Measurements from ENCODE around the gene PKMYT1. TPM values are rescaled to one million over a fixed set of nuclear protein-coding genes. Genes with fewer than 3 reads are reported as not detected.

Gene PKMYT1
- total RNA-seq, 1 experiment from 2014 or later: 27.3 TPM

- DNase-seq (ENCODE audit: low read depth): no peak
Measured at GRCh38 chr16:3017794-3018506, 37.7 kb upstream of the PKMYT1 start, which contains the start of gene CLDN6. TSS of gene CLDN6 (minus strand) at chr16:3018183. CDS start at chr16:3016021, 2,162 bp downstream.

GRCh38 chr16:3017344-3017743, 37.1 kb upstream of the PKMYT1 start:
- no peak for DNase-seq (ENCODE audit: low read depth)

GRCh38 chr16:3015865-3016521, 35.7 kb upstream of the PKMYT1 start:
- DNase-seq (ENCODE audit: low read depth): no peak

GRCh38 chr16:3014971-3015370, 34.7 kb upstream of the PKMYT1 start:
- DNase-seq (ENCODE audit: low read depth): no peak

- no peak for DNase-seq (ENCODE audit: low read depth)
Measured at GRCh38 chr16:3013998-3014690, 33.9 kb upstream of the PKMYT1 start.

GRCh38 chr16:3013491-3013951, 33.3 kb upstream of the PKMYT1 start:
- no peak for DNase-seq (ENCODE audit: low read depth)

GRCh38 chr16:3012828-3013420, 32.7 kb upstream of the PKMYT1 start, which contains the start of gene CLDN9:
TSS of gene CLDN9 (plus strand) at chr16:3012923. CDS start at chr16:3013363, 440 bp downstream.
- peak; percentile 53 for DNase-seq (ENCODE audit: low read depth)

GRCh38 chr16:3012246-3012645, 32.0 kb upstream of the PKMYT1 start:
- DNase-seq (ENCODE audit: low read depth): no peak

- DNase-seq (ENCODE audit: low read depth): no peak
Measured at GRCh38 chr16:3010510-3010909, 30.3 kb upstream of the PKMYT1 start.

GRCh38 chr16:3009568-3010390, 29.5 kb upstream of the PKMYT1 start:
- DNase-seq (ENCODE audit: low read depth): no peak

- DNase-seq (ENCODE audit: low read depth): no peak
Measured at GRCh38 chr16:3008690-3009037, 28.4 kb upstream of the PKMYT1 start.

- DNase-seq (ENCODE audit: low read depth): no peak
Measured at GRCh38 chr16:3007957-3008689, 27.9 kb upstream of the PKMYT1 start.

- no peak for DNase-seq (ENCODE audit: low read depth)
Measured at GRCh38 chr16:3007059-3007956, 27.1 kb upstream of the PKMYT1 start.

GRCh38 chr16:3004781-3005284, 24.6 kb upstream of the PKMYT1 start:
- no peak for DNase-seq (ENCODE audit: low read depth)

GRCh38 chr16:3004319-3004718, 24.1 kb upstream of the PKMYT1 start:
- no peak for DNase-seq (ENCODE audit: low read depth)

GRCh38 chr16:3003582-3004270, 23.5 kb upstream of the PKMYT1 start:
- peak; percentile 97 for DNase-seq (ENCODE audit: low read depth)

GRCh38 chr16:3001316-3001715, 21.1 kb upstream of the PKMYT1 start:
- DNase-seq (ENCODE audit: low read depth): no peak

- DNase-seq (ENCODE audit: low read depth): no peak
Measured at GRCh38 chr16:3000540-3000939, 20.3 kb upstream of the PKMYT1 start.

GRCh38 chr16:2999929-3000328, 19.7 kb upstream of the PKMYT1 start:
- no peak for DNase-seq (ENCODE audit: low read depth)

Data from RPMI7951 (cell line).